Measurements from ENCODE around the gene ETV7. TPM values are rescaled to one million over a fixed set of nuclear protein-coding genes. Genes with fewer than 3 reads are reported as not detected.

The ETV7 gene
- total RNA-seq, 1 donor = 3.3 TPM

DNA sequence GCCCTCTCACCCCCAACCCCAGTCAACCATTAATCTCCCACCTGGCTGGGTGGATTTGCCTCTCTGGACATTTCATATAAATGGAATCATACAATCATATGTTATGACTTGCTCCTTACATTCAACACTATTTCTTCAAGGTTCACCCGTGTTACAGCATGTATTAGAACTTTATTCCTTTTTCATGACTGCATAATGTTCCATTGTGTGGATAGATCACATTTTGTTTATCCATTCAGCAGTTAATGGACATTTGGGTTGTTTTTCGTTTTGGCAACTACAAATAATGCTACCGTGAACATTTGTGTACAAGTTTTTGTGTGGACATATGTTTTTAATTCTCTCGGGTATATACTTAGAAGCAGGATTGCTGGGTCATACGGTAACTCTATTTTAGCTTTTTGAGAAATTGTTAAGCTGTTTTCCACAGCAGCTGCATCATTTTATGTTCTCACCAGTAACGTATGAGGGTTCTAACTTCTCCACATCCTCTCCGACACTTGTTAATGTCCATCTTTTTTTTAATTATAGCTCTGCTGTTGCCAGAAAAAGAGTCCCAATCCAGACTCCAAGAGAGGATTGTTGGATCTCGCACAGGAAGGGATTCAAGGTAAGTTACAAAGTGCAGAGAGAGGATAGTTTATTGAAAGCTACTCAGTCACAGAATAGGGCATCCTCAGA lies 34.9 kb downstream of the ETV7 start:
- no peaks in the 10 kb centered on the region for H4K20me1 ChIP-seq (ENCODE audit: insufficient read depth, low read length)
- no peaks in the 10 kb centered on the region for H3K36me3 ChIP-seq (ENCODE audit: insufficient read depth, low read length)
- H3K4me1 ChIP-seq (ENCODE audit: insufficient read depth, low read length) = peaks cover 36% of the 10 kb centered on the region
- H3K4me3 ChIP-seq (ENCODE audit: insufficient read depth, low read length) = no peak overlapping the region
- no peak overlapping the region for H2AFZ ChIP-seq (ENCODE audit: low read length)
- no peaks in the 10 kb centered on the region for H3K27me3 ChIP-seq (ENCODE audit: insufficient read depth, low read length)
- TF ChIP-seq, protein P1, sequence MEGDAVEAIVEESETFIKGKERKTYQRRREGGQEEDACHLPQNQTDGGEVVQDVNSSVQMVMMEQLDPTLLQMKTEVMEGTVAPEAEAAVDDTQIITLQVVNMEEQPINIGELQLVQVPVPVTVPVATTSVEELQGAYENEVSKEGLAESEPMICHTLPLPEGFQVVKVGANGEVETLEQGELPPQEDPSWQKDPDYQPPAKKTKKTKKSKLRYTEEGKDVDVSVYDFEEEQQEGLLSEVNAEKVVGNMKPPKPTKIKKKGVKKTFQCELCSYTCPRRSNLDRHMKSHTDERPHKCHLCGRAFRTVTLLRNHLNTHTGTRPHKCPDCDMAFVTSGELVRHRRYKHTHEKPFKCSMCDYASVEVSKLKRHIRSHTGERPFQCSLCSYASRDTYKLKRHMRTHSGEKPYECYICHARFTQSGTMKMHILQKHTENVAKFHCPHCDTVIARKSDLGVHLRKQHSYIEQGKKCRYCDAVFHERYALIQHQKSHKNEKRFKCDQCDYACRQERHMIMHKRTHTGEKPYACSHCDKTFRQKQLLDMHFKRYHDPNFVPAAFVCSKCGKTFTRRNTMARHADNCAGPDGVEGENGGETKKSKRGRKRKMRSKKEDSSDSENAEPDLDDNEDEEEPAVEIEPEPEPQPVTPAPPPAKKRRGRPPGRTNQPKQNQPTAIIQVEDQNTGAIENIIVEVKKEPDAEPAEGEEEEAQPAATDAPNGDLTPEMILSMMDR (IDR thresholded peaks at IDR 0.05; ENCODE audit: extremely low read depth, low read depth, low read length) = no peak
- no peaks in the 10 kb centered on the region for H3K9me3 ChIP-seq (ENCODE audit: low read depth, low read length)
- no peak for DNase-seq (ENCODE audit: insufficient read length, low spot score, missing footprints)
- no peaks in the 10 kb centered on the region for H3K79me2 ChIP-seq (ENCODE audit: insufficient read depth, low read length)
- peak overlapping the region; percentile 95 for H3K27ac ChIP-seq (ENCODE audit: low read depth, low read length)
- no peak overlapping the region for H3K4me2 ChIP-seq (ENCODE audit: insufficient read depth, low read length)

DNA sequence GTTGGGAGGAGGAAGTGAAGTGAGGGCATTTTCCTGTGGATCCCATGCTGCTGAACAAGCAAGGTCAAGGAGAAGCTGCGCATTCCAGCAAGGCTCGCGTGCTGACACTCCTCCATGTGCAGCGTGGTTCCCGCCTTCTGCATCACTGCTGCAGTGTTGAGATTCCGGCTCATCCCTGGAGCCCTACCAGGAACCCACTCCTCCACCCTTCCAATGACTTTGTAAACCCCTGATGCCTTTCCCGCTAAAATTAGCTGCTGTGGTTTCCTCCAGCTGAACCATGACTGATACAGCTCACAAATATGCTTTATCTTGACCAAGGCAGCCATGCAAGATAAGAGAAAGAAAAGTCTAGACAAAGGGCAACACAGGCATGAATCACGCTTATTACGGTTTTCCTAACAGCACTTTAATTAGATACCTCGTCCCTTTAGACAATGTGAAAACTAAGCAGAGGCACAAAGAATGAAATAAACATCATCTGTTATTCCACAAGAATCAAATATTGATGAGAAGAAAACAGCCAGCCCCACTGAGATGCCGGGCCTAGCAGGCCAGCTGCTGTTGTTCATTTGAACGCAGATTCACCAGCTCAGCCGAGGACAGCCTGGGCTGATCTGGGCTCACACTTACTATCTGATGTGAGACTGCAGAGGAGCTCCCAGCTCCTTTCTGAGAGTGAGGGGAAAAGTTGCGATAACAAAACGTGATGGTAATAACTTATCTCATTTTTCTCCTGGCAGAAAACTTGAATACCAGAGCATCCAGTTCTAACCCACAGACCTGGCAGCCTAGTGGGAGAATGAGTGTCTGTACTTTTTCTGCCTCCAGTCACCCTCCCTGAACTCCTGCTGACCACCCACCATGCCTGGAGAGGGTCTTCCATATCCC lies 36.5 kb downstream of the ETV7 start:
- H3K27ac ChIP-seq (ENCODE audit: low read depth, low read length) = peak overlapping the region; percentile 95

DNA sequence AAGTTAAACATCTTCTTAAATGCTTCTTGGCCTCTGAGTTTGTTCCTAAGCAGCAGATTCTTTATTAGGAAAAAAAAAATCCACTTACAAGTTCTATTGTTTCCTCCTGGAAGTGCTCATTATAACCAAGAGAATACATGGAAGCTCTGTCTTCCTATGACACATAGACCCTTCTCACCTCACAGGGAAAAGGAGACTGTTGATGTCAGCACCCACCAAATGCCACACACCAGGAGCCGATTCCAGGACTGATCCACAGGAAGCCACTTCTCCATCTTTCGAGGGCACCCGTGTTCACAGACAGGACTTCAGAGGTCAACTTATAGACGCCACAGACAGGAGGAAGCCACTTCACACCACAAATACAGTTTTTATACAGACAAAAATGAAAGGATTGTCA lies 37.4 kb downstream of the ETV7 start:
- Histone ChIP-seq H3K27ac (ENCODE audit: low read depth, low read length) (peak overlapping the region; percentile 95), H3K4me3 (ENCODE audit: insufficient read depth, low read length) (no peak overlapping the region), H2AFZ (ENCODE audit: low read length) (no peak overlapping the region), H3K4me1 (ENCODE audit: insufficient read depth, low read length) (peaks cover 29% of the 10 kb centered on the region), H3K4me2 (ENCODE audit: insufficient read depth, low read length) (no peak overlapping the region), H4K20me1 (ENCODE audit: insufficient read depth, low read length) (no peaks in the 10 kb centered on the region), H3K36me3 (ENCODE audit: insufficient read depth, low read length) (no peaks in the 10 kb centered on the region), H3K79me2 (ENCODE audit: insufficient read depth, low read length) (no peaks in the 10 kb centered on the region), H3K9me3 (ENCODE audit: low read depth, low read length) (no peaks in the 10 kb centered on the region), H3K27me3 (ENCODE audit: insufficient read depth, low read length) (no peaks in the 10 kb centered on the region)
- no peak for DNase-seq (ENCODE audit: insufficient read length, low spot score, missing footprints)
- TF ChIP-seq, protein P1 (IDR thresholded peaks at IDR 0.05; ENCODE audit: extremely low read depth, low read depth, low read length) = no peak

More for the DNA sequence above, 36.5 kb downstream of the ETV7 start:
- Histone ChIP-seq H3K4me1 (ENCODE audit: insufficient read depth, low read length) (peaks cover 30% of the 10 kb centered on the region), H3K27me3 (ENCODE audit: insufficient read depth, low read length) (no peaks in the 10 kb centered on the region), H3K4me3 (ENCODE audit: insufficient read depth, low read length) (peak overlapping the region; percentile 23), H3K9me3 (ENCODE audit: low read depth, low read length) (no peaks in the 10 kb centered on the region), H3K79me2 (ENCODE audit: insufficient read depth, low read length) (no peaks in the 10 kb centered on the region), H4K20me1 (ENCODE audit: insufficient read depth, low read length) (no peaks in the 10 kb centered on the region), H3K36me3 (ENCODE audit: insufficient read depth, low read length) (no peaks in the 10 kb centered on the region), H2AFZ (ENCODE audit: low read length) (no peak overlapping the region), H3K4me2 (ENCODE audit: insufficient read depth, low read length) (peak overlapping the region; percentile 51)
- peak; percentile 87 for DNase-seq (ENCODE audit: insufficient read length, low spot score, missing footprints)
- TF ChIP-seq, protein P1 (IDR thresholded peaks at IDR 0.05; ENCODE audit: extremely low read depth, low read depth, low read length) = no peak

DNA sequence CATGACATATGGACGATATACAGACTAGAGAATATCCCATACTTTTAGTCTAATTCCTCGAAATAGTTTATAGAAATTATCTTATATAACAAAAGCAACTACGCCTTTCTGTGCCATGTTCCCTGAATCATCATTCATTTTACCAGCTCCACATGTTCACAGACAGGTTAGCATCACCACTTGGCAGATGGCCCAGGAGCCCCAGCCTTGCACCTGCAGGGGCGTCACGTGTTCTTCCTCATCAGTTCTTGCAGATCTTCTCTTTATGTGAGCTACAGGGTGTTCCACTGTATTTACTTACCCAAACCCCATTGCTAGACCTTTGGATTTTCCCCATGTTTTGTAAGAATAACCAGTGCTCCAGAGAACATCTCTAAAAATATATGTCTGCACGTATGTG lies 38.2 kb downstream of the ETV7 start:
- H3K4me3 ChIP-seq (ENCODE audit: insufficient read depth, low read length) = no peak overlapping the region

More for the DNA sequence above, 38.2 kb downstream of the ETV7 start:
- no peak overlapping the region for H3K27ac ChIP-seq (ENCODE audit: low read depth, low read length)
- no peaks in the 10 kb centered on the region for H4K20me1 ChIP-seq (ENCODE audit: insufficient read depth, low read length)
- no peaks in the 10 kb centered on the region for H3K27me3 ChIP-seq (ENCODE audit: insufficient read depth, low read length)
- no peaks in the 10 kb centered on the region for H3K9me3 ChIP-seq (ENCODE audit: low read depth, low read length)
- no peak overlapping the region for H3K4me2 ChIP-seq (ENCODE audit: insufficient read depth, low read length)
- H2AFZ ChIP-seq (ENCODE audit: low read length) = no peak overlapping the region
- DNase-seq (ENCODE audit: insufficient read length, low spot score, missing footprints) = no peak
- no peaks in the 10 kb centered on the region for H3K36me3 ChIP-seq (ENCODE audit: insufficient read depth, low read length)
- TF ChIP-seq, protein P1 (IDR thresholded peaks at IDR 0.05; ENCODE audit: extremely low read depth, low read depth, low read length) = no peak
- H3K4me1 ChIP-seq (ENCODE audit: insufficient read depth, low read length) = peaks cover 29% of the 10 kb centered on the region
- H3K79me2 ChIP-seq (ENCODE audit: insufficient read depth, low read length) = no peaks in the 10 kb centered on the region

Data from osteoblast (primary cell).